SHP77 (cell line): ENCODE data around the gene MCTP1.

ENCODE experiments used
- DNase-seq, 2 experiments: peaks; one replicate each; lab custom pipeline; 2025; lab: John Stamatoyannopoulos, UW

MCTP1 gene

DNA sequence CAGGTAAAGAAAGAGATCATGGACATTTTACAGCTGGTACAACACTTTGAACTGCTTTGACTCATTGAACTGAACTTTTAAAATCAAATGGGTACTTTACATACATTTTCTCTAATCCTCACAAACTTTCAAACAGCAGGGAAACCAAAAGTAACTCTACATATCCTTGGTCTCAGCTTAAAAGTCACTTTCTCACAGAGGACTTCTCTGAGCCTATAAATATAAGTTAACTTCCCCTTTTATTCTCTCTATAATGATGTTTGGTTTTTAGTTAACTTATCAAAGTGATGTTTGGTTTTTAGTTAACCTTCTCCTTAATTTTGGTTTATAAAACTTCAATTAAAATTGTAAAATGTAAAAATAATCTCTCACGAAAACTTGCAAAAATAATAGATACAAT lies 209.8 kb downstream of the MCTP1 start:
- no peak for DNase-seq

DNA sequence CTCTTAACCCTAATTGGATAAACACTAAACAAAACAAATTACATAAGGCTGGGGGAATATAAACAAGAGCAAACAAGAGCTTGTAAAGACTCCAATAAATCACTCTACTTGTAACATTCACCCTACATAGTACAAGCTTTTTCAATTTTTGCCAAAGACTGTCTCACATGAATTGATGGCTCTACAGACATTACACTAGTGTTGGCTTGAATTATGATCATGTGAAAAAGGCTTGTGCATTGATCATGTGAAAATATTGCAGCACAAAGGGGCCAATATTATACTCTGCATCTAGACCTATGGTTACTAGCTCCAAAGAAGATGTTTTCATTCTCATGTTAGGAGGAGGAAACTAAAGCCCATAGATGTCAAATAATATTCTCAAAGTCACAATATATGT lies 212.6 kb downstream of the MCTP1 start:
- DNase-seq, result no peak

DNA sequence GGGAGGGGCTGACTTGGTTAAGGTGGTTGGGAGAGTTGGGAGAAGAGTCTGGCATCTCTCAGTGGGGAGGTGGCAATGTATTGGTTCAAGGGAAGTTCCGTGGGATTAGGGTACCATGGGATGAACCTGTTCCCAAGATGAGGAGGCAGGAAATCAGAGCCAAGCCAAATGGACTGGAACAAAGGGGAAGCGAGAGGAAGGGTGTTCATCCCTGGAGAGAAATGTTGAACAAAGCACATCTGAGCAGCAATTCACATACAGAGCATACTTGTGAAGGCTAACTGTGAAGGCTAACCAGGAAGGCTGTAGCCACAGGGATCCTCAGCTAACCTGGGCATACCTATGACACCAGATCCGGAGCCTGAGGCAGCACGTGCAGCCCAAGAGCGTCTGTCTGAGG lies 214.0 kb downstream of the MCTP1 start:
- no peak for DNase-seq

DNA sequence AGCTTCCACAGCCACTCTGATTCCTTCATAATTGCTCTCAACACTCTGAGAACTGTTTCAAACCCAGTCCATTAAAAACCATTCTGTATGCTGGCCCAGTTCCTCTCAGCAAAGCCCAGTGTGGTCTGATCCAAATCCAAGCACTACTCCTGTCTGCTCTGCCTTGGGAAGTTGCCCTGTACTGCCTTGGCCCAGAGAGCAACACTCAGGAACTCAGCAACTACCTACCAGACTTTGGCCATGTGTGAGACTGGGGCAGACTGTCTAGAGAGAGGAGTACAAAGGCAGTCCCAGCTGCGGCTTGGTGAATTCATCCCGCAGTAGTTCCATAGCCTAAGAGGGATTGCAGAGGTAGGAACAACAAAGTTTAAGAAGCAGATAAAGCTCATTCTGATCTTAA lies 214.4 kb downstream of the MCTP1 start:
- DNase-seq, result no peak

DNA sequence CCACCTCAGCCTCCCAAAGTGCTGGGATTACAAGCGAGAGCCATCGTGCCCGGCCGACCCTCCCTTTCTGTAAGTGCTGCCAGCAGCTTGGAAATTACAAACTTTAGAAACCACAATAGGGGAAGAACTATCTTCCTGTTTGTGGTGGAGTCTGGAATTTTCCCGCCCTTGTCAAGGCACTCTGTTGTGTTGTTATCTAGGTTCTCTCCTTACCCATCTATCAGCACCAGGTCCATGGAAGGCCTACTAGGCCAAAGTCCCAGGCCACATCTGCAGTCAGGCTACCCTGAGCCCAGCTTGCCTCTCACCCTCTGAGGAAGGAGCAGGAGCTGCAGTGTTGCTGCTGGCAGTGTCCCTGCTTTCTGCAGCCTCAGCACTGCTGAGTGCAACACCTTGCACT lies 214.9 kb downstream of the MCTP1 start:
- no peak for DNase-seq

DNA sequence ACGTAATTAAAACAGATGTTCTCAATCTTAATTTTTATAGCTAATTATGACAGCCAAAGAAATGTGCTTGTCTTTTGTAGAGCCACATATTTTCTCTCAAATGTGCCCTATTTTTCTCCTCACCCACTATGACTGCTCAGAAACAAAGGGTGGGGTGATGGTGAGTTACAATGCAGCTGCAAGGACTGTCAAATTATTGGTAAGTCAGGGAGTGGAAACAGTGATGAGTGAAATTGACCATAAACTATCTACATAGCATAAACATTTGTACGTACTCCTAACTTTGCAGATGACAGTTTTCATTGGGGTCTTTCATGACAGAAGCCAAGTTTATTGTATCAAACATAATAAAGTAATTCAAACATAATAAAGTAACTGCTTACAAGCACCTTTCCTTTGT lies 215.9 kb downstream of the MCTP1 start:
- DNase-seq, result no peak

DNA sequence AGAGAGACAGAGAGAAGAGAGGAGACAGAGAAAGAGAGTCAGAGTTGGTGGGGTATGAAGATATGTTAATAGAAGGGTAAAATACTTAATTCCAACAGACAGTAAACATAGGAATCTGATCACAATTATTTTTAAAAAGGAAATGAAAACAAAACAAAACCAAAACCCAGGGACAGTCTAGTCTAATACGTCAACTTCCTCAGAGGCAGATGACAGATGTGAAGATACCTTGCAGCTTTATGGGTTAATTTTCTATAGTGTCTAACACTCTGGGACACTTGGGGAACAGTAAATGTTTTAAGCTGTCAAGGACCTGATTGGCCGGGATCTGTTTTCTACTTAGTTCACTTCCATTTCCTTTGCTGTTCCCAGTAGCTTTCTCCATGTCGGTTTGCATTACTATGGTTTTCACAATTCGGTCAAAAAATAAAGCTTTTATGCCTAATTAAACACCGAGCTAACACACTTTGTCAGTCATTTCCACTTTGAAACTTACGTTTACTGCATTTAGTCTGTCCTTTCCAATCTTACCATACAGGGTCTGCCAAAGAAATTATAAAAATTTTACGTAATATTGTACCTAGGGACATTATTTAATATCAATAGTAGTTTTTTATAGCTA lies 216.5 kb downstream of the MCTP1 start:
- no peak for DNase-seq

DNA sequence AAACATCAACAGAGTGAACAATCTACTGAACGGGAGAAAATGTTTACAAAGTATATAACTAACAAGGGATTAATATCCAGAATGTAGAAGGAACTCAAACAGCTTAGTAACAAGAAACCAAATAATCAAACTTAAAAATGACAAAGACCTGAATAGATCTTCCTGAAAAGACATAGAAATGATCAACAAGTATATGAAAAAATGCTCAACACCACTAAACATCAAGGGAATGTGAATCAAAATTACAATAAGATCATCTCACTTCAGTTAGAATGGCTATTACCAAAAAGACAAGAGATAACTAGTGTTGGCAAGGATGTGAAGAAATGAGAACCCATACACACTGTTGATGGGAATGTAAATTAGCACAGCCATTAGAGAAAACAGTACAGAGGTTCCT lies 218.8 kb downstream of the MCTP1 start:
- DNase-seq, result no peak

DNA sequence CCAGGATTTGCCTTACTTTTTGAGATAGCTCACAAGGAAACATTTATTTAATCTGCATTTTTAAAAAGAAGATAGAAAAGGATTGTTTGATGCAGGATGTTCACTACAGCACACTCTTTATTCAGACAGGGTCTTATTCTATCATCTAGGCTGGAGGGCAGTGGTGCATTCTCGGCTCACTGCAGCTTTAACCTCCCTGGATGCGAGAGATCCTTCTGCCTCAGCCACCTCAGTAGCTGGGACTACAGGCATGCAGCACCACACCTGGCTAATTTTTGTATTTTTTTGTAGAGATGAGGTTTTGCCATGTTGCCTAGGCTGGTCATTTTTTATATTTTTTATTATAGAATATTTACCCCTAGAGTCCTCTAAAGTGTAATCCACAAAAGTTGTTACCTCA lies 221.4 kb downstream of the MCTP1 start:
- no peak for DNase-seq

DNA sequence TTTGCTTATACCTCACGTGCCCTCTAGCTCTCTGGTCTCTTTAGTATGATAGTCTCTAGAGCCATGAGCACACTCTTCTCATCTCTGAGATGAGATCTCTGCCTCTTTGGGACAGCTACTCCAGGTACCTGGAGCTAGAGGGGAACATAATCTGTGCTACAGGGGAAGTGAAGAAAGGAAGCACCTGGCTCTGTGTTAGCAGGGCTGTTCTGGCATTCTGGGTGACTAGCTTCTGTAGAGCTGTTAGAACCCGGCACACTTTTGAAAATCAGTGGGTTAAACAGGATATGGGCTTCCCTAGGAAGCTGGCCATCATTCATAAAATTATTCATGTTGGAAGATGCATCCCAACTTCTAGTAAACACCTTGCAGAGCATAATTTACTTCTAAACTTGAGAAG lies 224.8 kb downstream of the MCTP1 start:
- DNase-seq, result no peak

DNA sequence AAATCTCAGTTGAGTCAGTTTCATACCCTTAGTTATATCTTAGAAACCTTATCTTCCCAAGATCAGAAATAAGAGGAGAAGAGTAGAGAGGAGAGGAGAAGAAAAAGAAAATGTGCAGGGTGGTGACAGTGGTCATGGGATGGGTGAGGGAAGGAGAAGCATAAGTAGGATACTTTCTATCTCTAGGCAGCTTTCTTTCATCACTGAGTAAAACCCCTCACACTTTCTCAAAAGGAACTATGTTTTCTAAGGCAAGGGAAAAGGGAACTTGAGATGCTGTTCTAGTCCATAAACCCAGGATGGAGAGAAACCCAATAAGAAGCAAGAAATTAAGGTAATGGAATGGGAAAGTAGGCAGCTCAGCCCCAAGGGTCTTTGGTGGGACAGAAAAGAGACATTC lies 225.3 kb downstream of the MCTP1 start:
- DNase-seq, result no peak

DNA sequence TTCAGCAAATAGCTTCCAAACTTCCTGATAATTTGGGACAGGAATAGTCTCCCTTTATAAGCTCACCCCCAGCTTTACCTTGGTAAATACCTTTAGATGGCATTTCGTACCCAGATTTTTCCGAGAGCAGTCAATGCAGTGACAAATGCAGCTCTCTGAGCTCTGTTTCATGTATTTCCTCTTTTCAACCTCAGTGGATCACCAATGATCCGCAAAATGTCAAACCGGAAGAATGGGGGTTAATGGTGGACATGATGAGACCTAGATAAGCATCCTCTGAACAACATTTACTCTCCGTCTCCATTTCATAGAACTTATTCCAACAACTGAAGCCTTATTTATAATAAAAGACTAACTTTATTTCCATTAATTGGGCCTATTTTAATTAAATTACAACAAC lies 227.3 kb downstream of the MCTP1 start:
- DNase-seq, result no peak

DNA sequence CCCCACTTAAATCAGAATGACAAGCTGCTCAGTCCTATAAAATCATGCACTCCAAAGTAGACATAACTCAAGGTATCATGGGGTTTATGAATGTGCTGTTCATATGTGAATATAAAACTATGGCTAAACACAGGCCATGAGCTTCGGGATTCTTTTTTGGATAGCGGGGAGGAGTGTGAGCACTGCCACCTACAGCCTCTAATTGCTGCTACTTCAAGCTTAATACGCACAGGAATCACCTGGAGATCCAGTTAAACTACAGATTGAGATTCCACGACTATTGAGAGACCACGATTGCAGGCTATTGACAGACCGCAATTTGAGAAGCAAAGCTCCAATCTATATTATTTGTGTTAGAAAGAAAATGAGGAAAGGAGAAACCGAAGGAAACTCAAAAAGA lies 231.6 kb downstream of the MCTP1 start:
- DNase-seq, result no peak

DNA sequence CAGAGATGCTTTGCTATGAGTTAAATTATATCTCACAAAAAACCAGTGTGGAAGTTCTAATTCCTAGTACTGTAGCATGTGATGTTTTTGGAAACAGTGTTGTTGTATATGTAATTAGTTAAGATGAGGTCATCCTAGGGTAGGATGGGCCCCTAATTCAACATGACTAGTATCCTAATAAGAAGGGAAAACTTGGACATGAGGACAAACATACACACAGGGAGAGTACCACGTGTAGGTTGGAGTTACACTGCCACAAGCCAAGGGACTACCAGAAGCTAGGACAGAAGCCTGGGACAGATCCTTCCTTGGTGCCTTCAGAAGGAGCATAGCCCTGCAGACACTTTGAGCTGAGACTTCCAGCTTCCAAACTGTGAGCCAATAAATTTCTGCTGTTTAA lies 234.2 kb downstream of the MCTP1 start:
- no peak for DNase-seq

DNA sequence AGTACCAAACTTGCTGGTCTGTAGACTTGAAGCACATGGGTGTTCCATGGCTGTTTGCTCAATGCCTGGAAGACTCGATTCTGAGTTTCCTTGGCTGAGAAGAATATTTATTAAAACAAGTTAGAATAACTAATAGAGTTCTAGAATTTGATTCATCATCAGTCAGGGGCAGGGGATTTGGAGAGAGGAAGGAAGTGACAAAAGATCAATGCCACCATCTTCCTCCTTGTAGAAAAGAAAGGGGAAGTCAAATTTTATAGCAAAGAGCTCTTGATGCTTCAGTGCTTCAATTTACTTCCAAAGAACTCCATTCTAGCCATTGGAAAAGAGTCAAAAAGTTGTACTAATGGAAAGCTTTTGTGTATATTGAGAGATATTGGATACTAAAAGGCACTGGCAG lies 236.3 kb downstream of the MCTP1 start:
- no peak for DNase-seq

DNA sequence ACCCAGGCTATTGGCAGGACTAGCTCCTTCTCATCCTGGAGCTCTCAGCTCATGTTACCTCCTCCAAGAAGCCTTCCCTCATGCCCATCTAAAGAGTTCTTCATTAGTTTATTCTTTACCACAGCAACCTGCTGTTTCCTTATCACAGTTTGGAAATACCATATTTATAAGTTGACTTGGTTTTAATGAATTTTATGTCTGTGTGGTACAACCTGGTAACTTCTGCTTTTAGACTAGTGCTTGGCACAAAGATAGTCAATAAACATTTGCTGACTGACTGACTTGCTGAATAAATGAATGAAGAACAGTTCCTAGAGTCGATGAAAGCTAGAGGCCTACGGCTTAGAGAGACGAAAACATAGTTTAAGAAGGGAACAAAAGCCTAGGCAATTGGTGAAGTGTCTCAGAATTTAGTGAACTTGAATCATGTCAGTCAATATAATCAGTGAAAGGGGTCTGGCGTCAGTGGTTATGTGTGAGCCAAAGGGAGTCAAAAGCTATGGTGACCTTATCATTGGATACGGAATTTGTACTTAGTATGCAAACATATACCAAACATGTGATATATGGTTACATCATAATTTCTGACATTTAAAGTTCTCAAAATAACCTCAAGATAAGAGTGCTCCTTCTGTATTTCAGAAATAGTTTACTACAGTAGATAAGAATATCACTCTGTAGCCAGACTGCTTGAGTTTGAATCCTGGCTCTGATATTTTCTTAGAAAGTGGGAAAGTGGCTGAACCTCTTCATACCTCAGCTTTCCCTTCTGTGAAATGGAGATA lies 239.5 kb downstream of the MCTP1 start:
- no peak for DNase-seq

DNA sequence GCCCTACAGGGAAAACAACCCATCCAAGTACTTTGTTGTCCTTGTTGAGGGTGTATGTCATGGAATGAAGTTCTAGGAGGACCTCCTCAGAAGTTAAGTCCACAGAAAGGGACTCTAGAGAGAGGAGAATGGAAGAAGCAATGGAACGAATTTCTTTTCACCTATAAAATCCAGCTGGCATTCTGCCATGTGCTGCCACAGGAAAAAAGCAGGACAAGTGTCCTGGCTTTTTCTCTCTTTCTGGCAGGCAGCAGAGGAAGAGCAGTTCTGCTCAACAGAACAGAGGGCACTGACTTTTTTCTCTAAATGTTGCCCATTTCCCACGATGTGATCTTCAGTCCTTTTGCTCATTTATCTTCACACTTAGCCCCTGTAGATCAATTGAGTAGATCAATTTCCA lies 240.8 kb downstream of the MCTP1 start:
- no peak for DNase-seq

DNA sequence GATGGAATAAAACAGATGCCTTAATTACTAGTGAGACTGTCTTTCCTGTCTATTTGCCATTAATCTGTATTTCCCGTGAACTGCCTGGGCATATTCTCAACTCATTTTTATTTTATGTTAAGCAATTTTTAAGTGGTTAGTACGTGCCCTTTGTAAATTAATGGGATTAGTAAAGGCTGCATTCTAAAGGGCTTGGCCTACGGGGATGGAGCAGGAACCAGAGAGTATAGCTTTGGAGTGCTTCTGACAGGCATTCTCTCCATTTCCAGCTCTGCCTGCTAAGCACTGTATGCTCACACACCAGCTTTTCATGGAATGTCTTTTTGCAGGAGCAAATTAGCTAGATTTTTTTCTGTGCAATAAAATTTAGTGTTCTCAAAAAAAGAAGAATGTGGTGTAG lies 241.2 kb downstream of the MCTP1 start:
- DNase-seq, result no peak

DNA sequence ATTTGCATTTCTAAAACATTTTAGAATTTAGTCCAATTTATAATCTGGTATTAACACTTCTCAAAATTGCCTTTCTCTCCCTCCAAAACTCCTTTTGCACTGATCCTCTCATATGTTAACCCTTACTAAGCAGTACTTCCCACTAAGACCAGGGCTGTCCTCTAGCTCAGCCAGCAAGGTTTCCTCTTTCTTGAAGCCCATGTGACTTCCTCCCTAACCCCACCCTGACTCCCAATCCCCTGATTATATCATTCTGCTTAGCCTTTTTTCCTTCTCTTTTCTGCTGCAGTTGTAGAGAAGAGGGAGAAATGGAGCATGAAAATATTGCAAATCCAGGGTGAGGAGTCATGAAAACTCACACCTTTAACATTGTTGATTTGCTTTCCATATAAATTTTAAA lies 241.7 kb downstream of the MCTP1 start:
- no peak for DNase-seq

DNA sequence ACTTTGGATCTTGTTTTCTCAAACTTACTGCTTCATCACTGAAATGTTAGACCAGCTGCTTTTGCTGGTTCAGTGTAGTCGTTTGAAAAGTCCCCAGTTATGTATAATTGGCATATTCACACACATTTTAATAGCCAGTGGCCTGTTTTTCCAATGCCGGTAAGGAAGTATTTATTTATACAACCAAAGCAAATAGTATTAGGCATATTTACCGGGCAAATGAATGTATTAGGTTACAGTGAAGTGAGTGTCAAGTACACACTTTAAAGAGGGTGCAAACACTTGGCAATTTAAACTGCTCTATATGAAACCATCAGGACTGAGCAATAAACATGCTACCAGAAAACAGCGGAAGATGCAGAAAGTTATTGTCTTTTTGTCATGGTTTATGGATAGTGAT lies 242.9 kb downstream of the MCTP1 start:
- DNase-seq, result peak; percentile 41 to 45

DNA sequence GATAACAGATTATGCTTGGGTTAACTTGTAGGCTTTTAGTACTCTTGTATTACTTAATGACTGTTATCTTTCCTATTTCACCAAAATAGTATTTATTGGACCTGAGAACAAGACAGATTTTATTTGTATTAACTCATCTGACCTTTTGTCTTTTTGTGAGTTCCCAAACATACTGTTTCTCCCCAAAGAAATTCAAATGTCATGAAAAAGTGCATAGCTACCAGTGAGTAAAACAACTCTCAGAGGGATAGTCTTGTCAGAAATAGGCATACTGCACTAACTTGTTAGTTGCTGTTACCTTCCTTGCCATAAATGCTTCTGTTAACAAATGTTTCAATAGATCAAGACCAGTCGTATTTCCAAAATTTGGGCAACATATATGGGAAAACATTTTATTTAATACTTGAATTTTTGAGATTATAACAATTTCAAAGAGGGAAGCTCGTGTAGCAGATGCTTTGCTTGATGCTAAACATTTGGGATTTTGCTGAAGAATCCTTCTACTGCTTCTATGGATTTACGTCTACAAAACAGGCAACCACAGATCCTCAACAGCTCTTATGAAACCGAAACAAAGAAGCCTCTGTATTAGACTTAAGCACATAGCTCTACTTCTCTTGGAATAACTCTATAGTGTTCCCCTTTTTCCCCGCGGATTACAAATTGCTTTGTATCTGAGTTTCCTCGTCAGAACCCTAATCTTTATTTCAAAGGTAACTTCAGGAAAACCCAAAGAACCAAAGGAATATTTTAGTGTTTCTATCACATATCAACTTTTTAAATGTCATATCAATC lies 248.8 kb downstream of the MCTP1 start:
- no peak for DNase-seq

DNA sequence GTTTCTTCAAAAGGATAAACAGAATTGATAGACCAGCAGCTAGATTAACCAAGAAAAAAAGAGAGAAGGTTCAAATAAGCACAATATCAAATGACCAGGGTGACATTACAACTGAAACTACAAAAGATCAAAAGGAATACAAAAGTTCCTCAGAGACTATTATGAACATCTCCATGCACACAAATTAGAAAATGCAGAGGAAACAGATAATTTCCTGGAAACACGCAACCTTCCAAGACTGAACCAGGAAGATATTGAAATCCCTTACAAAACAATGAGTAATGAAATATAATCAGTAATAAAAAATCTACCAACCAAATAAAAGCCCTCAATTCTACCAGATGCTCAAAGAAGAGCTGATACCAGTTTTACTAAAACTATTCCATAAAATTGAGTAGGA lies 252.1 kb downstream of the MCTP1 start:
- DNase-seq, result no peak
